HEK293 (cell line): ENCODE data around the gene CECR2.

Source experiments
- CTCF ChIA-PET: fragments of 350-600 bp; formaldehyde crosslinking; extraction: SDS; loops from one replicate; lab custom pipeline; 2021; ENCODE audit warnings: antibody characterized with exemption; lab: Yijun Ruan, JAX
- POLR2A ChIA-PET: fragments of 300-600 bp; formaldehyde crosslinking; extraction: SDS; loops from one replicate; lab custom pipeline; 2020; ENCODE audit warnings: antibody characterized with exemption, inconsistent platforms; lab: Yijun Ruan, JAX
- H3K27ac ChIP-seq: fragments of 200-500 bp; sonication (Bioruptor generic); 2 replicates; pipeline ENCODE4 v1.5.1; 2014; ENCODE audit warnings: low read depth, low read length, control low read depth, inconsistent platforms; ENCODE audit errors: extremely low read depth
- H3K36me3 ChIP-seq, 2 experiments: fragments of 200-500 bp in 1 of 2; sonication (Bioruptor generic) in 1 of 2; 1 replicate in 1 of 2; 2 replicates in 1 of 2; pipeline ENCODE4 v1.5.1; 2014 to 2017; ENCODE audit warnings: inconsistent platforms in 2 of 2, low read length in 2 of 2; ENCODE audit not compliant: control insufficient read depth in 2 of 2, insufficient read depth in 1 of 2
- H3K4me1 ChIP-seq: fragments of 200-500 bp; sonication (Bioruptor generic); 2 replicates; pipeline ENCODE4 v1.5.1; 2014; ENCODE audit warnings: mild to moderate bottlenecking, low read length, inconsistent platforms; ENCODE audit not compliant: control insufficient read depth, insufficient read depth
- H3K4me3 ChIP-seq: 2 replicates; pipeline ENCODE4 v1.5.1; 2011; ENCODE audit warnings: low read depth, mild to moderate bottlenecking, control low read depth, low read length, moderate library complexity
- H3K9me3 ChIP-seq: fragments of 200-500 bp; sonication (Bioruptor generic); 2 replicates; pipeline ENCODE4 v1.5.1; 2014; ENCODE audit warnings: low read depth, low read length, inconsistent platforms; ENCODE audit not compliant: control insufficient read depth, insufficient read depth
- BCL11B ChIP-seq: fragments of 450-650 bp; formaldehyde crosslinking; IDR thresholded peaks from 2 replicates; pipeline ENCODE4 v1.5.1; 2016; ENCODE audit warnings: low read depth, missing biosample characterization, missing genetic modification characterization
- GLIS1 ChIP-seq: fragments of 450-650 bp; formaldehyde crosslinking; IDR thresholded peaks from 2 replicates; pipeline ENCODE4 v1.5.1; 2016; ENCODE audit warnings: missing biosample characterization, missing genetic modification characterization
- KLF8 ChIP-seq: fragments of 450-650 bp; formaldehyde crosslinking; IDR thresholded peaks from 2 replicates; pipeline ENCODE4 v1.5.1; 2016; ENCODE audit warnings: missing biosample characterization, missing genetic modification characterization
- MEIS1 ChIP-seq: sonication (generic); formaldehyde crosslinking; IDR thresholded peaks from 2 replicates; pipeline ENCODE4 v1.8.1; 2022; ENCODE audit warnings: missing genetic modification reagents, mild to moderate bottlenecking, borderline replicate concordance
- MZF1 ChIP-seq: fragments of 450-650 bp; formaldehyde crosslinking; IDR thresholded peaks from 2 replicates; pipeline ENCODE4 v1.5.1; 2017; ENCODE audit warnings: missing biosample characterization, missing genetic modification characterization, borderline replicate concordance
- OSR2 ChIP-seq: fragments of 450-650 bp; formaldehyde crosslinking; IDR thresholded peaks from 2 replicates; pipeline ENCODE4 v1.5.1; 2016; ENCODE audit warnings: missing biosample characterization, missing genetic modification characterization
- PRDM1 ChIP-seq: fragments of 450-650 bp; formaldehyde crosslinking; IDR thresholded peaks from 2 replicates; pipeline ENCODE4; 2016; ENCODE audit warnings: missing biosample characterization, missing genetic modification characterization
- SP7 ChIP-seq: fragments of 450-650 bp; formaldehyde crosslinking; IDR thresholded peaks from 2 replicates; pipeline ENCODE4 v1.5.1; 2016; ENCODE audit warnings: missing biosample characterization, missing genetic modification characterization
- TRIM28 ChIP-seq: IDR thresholded peaks from 2 replicates; pipeline ENCODE4 v1.6.1; 2011; ENCODE audit warnings: low read length, control low read depth, borderline replicate concordance
- WT1 ChIP-seq: fragments of 450-650 bp; formaldehyde crosslinking; IDR thresholded peaks from 2 replicates; pipeline ENCODE4 v1.5.1; 2016; ENCODE audit warnings: missing biosample characterization, missing genetic modification characterization
- YY2 ChIP-seq: fragments of 450-650 bp; formaldehyde crosslinking; IDR thresholded peaks from 2 replicates; pipeline ENCODE4 v1.5.1; 2016; ENCODE audit warnings: missing biosample characterization, missing genetic modification characterization
- ZBTB1 ChIP-seq: fragments of 450-650 bp; formaldehyde crosslinking; IDR thresholded peaks from 2 replicates; pipeline ENCODE4 v1.5.1; 2016; ENCODE audit warnings: missing biosample characterization, missing genetic modification characterization
- ZBTB20 ChIP-seq: fragments of 450-650 bp; formaldehyde crosslinking; IDR thresholded peaks from 2 replicates; pipeline ENCODE4 v1.5.1; 2016; ENCODE audit warnings: missing biosample characterization, missing genetic modification characterization
- ZBTB21 ChIP-seq: fragments of 450-650 bp; formaldehyde crosslinking; IDR thresholded peaks from 2 replicates; pipeline ENCODE4 v1.5.1; 2017; ENCODE audit warnings: missing biosample characterization, missing genetic modification characterization
- ZFP3 ChIP-seq: fragments of 450-650 bp; formaldehyde crosslinking; IDR thresholded peaks from 2 replicates; pipeline ENCODE4 v1.5.1; 2016; ENCODE audit warnings: low read depth, missing biosample characterization, missing genetic modification characterization
- ZIC2 ChIP-seq: fragments of 450-650 bp; formaldehyde crosslinking; IDR thresholded peaks from 2 replicates; pipeline ENCODE4 v1.5.1; 2016; ENCODE audit warnings: missing biosample characterization, missing genetic modification characterization
- ZNF155 ChIP-seq: fragments of 450-650 bp; formaldehyde crosslinking; IDR thresholded peaks from 2 replicates; pipeline ENCODE4 v1.5.1; 2016; ENCODE audit warnings: missing biosample characterization, missing genetic modification characterization
- ZNF157 ChIP-seq: fragments of 450-650 bp; formaldehyde crosslinking; IDR thresholded peaks from 2 replicates; pipeline ENCODE4 v1.5.1; 2016; ENCODE audit warnings: missing biosample characterization, missing genetic modification characterization
- ZNF184 ChIP-seq: fragments of 450-650 bp; IDR thresholded peaks from 2 replicates; pipeline ENCODE4 v1.5.1; 2018; ENCODE audit warnings: missing biosample characterization, mild to moderate bottlenecking, missing genetic modification characterization
- ZNF202 ChIP-seq: fragments of 450-650 bp; formaldehyde crosslinking; IDR thresholded peaks from 2 replicates; pipeline ENCODE4 v1.5.1; 2016; ENCODE audit warnings: missing biosample characterization, missing genetic modification characterization, borderline replicate concordance
- ZNF214 ChIP-seq: fragments of 450-650 bp; formaldehyde crosslinking; IDR thresholded peaks from 2 replicates; pipeline ENCODE4 v1.5.1; 2017; ENCODE audit warnings: missing biosample characterization, mild to moderate bottlenecking, missing genetic modification characterization, borderline replicate concordance
- ZNF221 ChIP-seq: fragments of 450-650 bp; formaldehyde crosslinking; IDR thresholded peaks from 2 replicates; pipeline ENCODE4 v1.5.1; 2017; ENCODE audit warnings: missing biosample characterization, missing genetic modification characterization, borderline replicate concordance
- ZNF292 ChIP-seq: fragments of 450-650 bp; formaldehyde crosslinking; IDR thresholded peaks from 2 replicates; pipeline ENCODE4 v1.5.1; 2016; ENCODE audit warnings: low read depth, missing biosample characterization, missing genetic modification characterization, borderline replicate concordance
- ZNF391 ChIP-seq: fragments of 450-650 bp; formaldehyde crosslinking; IDR thresholded peaks from 2 replicates; pipeline ENCODE4 v1.5.1; 2016; ENCODE audit warnings: low read depth, missing biosample characterization, missing genetic modification characterization, borderline replicate concordance
- ZNF510 ChIP-seq: fragments of 450-650 bp; formaldehyde crosslinking; IDR thresholded peaks from 2 replicates; pipeline ENCODE4 v1.5.1; 2018; ENCODE audit warnings: mild to moderate bottlenecking, missing genetic modification characterization, missing biosample characterization; ENCODE audit not compliant: insufficient replicate concordance
- ZNF558 ChIP-seq: fragments of 450-650 bp; formaldehyde crosslinking; IDR thresholded peaks from 2 replicates; pipeline ENCODE4 v1.5.1; 2016; ENCODE audit warnings: missing biosample characterization, missing genetic modification characterization
- ZNF580 ChIP-seq: fragments of 450-650 bp; formaldehyde crosslinking; IDR thresholded peaks from 2 replicates; pipeline ENCODE4 v1.5.1; 2016; ENCODE audit warnings: missing biosample characterization, missing genetic modification characterization
- ZNF621 ChIP-seq: fragments of 450-650 bp; formaldehyde crosslinking; IDR thresholded peaks from 2 replicates; pipeline ENCODE4 v1.5.1; 2017; ENCODE audit warnings: missing biosample characterization, missing genetic modification characterization
- ZNF664 ChIP-seq: fragments of 450-650 bp; formaldehyde crosslinking; IDR thresholded peaks from 2 replicates; pipeline ENCODE4 v1.5.1; 2016; ENCODE audit warnings: missing biosample characterization, missing genetic modification characterization
- ZNF776 ChIP-seq: fragments of 450-650 bp; formaldehyde crosslinking; IDR thresholded peaks from 2 replicates; pipeline ENCODE4 v1.5.0; 2017; ENCODE audit warnings: missing biosample characterization, missing genetic modification characterization, borderline replicate concordance
- ZXDB ChIP-seq: fragments of 450-650 bp; formaldehyde crosslinking; IDR thresholded peaks from 2 replicates; pipeline ENCODE4 v1.5.1; 2016; ENCODE audit warnings: missing biosample characterization, missing genetic modification characterization
- TF ChIP-seq, protein P1 (sequence below): fragments of 450-650 bp; formaldehyde crosslinking; IDR thresholded peaks from 2 replicates; pipeline ENCODE4 v1.5.1; 2016; ENCODE audit warnings: missing biosample characterization, missing genetic modification characterization, borderline replicate concordance
- TF ChIP-seq, protein P2 (sequence below): fragments of 450-650 bp; formaldehyde crosslinking; IDR thresholded peaks from 2 replicates; pipeline ENCODE4 v1.5.1; 2016; ENCODE audit warnings: missing biosample characterization, missing genetic modification characterization

The CECR2 gene

GRCh38 chr22:17352798-17353197 is 16.5 kb upstream of the CECR2 start:
- Histone ChIP-seq H3K4me1 (no peaks in the 10 kb centered on the region), H3K36me3 (no peaks in the 10 kb centered on the region), H3K27ac (no peak overlapping the region), H3K4me3 (no peak overlapping the region), H3K9me3 (no peaks in the 10 kb centered on the region)
- POLR2A ChIA-PET: no interaction called here
- CTCF ChIA-PET: interaction anchor here (1.0 kb wide), 1 partner anchor 151 kb away, joined by 3 read pairs; no protein-coding TSS in a partner anchor
- TF ChIP-seq ZNF510 (tag by site-specific recombination): no peak
- TF ChIP-seq TRIM28: no peak
- no peak for TF ChIP-seq ZNF391 (tag by site-specific recombination)
- TF ChIP-seq GLIS1: no peak
- no peak for TF ChIP-seq ZNF292
- no peak for TF ChIP-seq MEIS1 (CRISPR knock-in tag)
- TF ChIP-seq PRDM1 (tag by site-specific recombination): no peak
- TF ChIP-seq YY2 (tag by site-specific recombination): no peak
- no peak for TF ChIP-seq ZNF184 (tag by site-specific recombination)
- TF ChIP-seq KLF8: no peak
- TF ChIP-seq ZBTB20 (tag by site-specific recombination): no peak
- no peak for TF ChIP-seq ZNF155 (tag by site-specific recombination)
- TF ChIP-seq SP7 (tag by site-specific recombination): no peak
- no peak for TF ChIP-seq ZFP3 (tag by site-specific recombination)
- no peak for TF ChIP-seq ZNF776
- TF ChIP-seq BCL11B (tag by site-specific recombination): no peak

DNA sequence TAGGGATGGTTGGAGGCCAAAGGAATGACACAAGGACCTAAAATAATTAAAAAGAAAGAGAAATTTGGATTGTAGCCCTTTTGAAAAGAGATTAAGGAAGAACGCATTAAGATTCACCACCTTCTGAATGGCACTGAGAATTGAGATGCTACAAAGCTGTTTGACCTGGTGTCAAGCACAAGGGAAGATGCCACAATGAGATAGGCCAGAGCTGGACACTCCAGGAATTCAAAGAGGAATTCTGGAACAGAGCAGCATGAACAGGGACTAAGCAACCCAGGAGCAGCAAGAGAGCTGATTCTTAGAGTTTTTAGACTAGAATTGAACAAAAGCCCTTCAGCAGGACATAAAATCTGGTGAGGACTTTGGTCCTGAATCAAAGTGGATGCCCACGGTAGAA is 11.6 kb upstream of the CECR2 start:
- ChIA-PET CTCF (interaction anchor here (1.1 to 1.3 kb wide), 2 partner anchors 23 to 186 kb away, joined by 3 to 4 read pairs; no protein-coding TSS in a partner anchor), POLR2A (interaction anchor here (0.8 kb wide), 1 partner anchor 11 kb away, joined by 3 read pairs; the partner anchor contains the start of gene CECR2)
- H3K4me1 ChIP-seq: no peaks in the 10 kb centered on the region
- H3K36me3 ChIP-seq: no peaks in the 10 kb centered on the region
- H3K4me3 ChIP-seq: no peak overlapping the region
- no peaks in the 10 kb centered on the region for H3K9me3 ChIP-seq
- no peak overlapping the region for H3K27ac ChIP-seq
- no peak for TF ChIP-seq OSR2 (tag by site-specific recombination)
- TF ChIP-seq ZNF580 (tag by site-specific recombination): no peak
- no peak for TF ChIP-seq ZNF214 (tag by site-specific recombination)
- TF ChIP-seq MZF1 (tag by site-specific recombination): no peak
- TF ChIP-seq ZNF157 (tag by site-specific recombination): no peak
- TF ChIP-seq ZNF221 (tag by site-specific recombination): no peak
- no peak for TF ChIP-seq ZNF202
- TF ChIP-seq ZNF664 (tag by site-specific recombination): no peak
- no peak for TF ChIP-seq MEIS1 (CRISPR knock-in tag)
- TF ChIP-seq, protein P1, sequence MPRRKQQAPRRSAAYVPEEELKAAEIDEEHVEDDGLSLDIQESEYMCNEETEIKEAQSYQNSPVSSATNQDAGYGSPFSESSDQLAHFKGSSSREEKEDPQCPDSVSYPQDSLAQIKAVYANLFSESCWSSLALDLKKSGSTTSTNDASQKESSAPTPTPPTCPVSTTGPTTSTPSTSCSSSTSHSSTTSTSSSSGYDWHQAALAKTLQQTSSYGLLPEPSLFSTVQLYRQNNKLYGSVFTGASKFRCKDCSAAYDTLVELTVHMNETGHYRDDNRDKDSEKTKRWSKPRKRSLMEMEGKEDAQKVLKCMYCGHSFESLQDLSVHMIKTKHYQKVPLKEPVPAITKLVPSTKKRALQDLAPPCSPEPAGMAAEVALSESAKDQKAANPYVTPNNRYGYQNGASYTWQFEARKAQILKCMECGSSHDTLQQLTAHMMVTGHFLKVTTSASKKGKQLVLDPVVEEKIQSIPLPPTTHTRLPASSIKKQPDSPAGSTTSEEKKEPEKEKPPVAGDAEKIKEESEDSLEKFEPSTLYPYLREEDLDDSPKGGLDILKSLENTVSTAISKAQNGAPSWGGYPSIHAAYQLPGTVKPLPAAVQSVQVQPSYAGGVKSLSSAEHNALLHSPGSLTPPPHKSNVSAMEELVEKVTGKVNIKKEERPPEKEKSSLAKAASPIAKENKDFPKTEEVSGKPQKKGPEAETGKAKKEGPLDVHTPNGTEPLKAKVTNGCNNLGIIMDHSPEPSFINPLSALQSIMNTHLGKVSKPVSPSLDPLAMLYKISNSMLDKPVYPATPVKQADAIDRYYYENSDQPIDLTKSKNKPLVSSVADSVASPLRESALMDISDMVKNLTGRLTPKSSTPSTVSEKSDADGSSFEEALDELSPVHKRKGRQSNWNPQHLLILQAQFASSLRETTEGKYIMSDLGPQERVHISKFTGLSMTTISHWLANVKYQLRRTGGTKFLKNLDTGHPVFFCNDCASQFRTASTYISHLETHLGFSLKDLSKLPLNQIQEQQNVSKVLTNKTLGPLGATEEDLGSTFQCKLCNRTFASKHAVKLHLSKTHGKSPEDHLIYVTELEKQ: no peak
- no peak for TF ChIP-seq WT1 (tag by site-specific recombination)
- TF ChIP-seq ZBTB21 (tag by site-specific recombination): no peak
- TF ChIP-seq, protein P2, sequence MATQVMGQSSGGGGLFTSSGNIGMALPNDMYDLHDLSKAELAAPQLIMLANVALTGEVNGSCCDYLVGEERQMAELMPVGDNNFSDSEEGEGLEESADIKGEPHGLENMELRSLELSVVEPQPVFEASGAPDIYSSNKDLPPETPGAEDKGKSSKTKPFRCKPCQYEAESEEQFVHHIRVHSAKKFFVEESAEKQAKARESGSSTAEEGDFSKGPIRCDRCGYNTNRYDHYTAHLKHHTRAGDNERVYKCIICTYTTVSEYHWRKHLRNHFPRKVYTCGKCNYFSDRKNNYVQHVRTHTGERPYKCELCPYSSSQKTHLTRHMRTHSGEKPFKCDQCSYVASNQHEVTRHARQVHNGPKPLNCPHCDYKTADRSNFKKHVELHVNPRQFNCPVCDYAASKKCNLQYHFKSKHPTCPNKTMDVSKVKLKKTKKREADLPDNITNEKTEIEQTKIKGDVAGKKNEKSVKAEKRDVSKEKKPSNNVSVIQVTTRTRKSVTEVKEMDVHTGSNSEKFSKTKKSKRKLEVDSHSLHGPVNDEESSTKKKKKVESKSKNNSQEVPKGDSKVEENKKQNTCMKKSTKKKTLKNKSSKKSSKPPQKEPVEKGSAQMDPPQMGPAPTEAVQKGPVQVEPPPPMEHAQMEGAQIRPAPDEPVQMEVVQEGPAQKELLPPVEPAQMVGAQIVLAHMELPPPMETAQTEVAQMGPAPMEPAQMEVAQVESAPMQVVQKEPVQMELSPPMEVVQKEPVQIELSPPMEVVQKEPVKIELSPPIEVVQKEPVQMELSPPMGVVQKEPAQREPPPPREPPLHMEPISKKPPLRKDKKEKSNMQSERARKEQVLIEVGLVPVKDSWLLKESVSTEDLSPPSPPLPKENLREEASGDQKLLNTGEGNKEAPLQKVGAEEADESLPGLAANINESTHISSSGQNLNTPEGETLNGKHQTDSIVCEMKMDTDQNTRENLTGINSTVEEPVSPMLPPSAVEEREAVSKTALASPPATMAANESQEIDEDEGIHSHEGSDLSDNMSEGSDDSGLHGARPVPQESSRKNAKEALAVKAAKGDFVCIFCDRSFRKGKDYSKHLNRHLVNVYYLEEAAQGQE (tag by site-specific recombination): no peak
- TF ChIP-seq ZNF558 (tag by site-specific recombination): no peak
- no peak for TF ChIP-seq ZIC2 (tag by site-specific recombination)
- TF ChIP-seq ZXDB (tag by site-specific recombination): no peak
- TF ChIP-seq ZNF621 (tag by site-specific recombination): no peak
- no peak for TF ChIP-seq ZBTB1 (tag by site-specific recombination)
